Measurements from ENCODE around the gene OGFOD1. TPM values are rescaled to one million over a fixed set of nuclear protein-coding genes. Genes with fewer than 3 reads are reported as not detected.

OGFOD1 gene
- total RNA-seq, 1 experiment from 2014 or later, result 55.5 TPM

DNA sequence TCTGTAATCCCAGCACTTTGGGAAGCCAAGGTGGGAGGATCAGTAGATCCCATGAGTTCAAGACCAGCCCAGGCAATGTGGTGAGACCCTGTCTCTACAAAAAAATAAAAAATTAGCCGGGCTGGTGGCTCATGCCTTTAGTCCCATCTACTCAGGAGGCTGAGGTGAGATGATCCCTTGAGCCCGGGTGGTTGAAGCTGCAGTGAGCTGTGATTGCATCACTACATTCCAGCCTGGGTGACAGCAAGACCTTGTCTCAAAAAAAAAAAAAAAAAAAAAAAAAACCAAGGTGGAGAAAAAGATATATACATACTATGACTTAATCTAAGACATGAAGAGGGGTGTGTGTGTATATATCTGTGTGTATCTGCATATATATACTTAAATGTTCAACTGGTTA lies 41.8 kb downstream of the OGFOD1 start:
- no peak for TF ChIP-seq EZH2phosphoT487 (IDR thresholded peaks at IDR 0.05; ENCODE audit: borderline replicate concordance, low read length)
- TF ChIP-seq, protein P1, sequence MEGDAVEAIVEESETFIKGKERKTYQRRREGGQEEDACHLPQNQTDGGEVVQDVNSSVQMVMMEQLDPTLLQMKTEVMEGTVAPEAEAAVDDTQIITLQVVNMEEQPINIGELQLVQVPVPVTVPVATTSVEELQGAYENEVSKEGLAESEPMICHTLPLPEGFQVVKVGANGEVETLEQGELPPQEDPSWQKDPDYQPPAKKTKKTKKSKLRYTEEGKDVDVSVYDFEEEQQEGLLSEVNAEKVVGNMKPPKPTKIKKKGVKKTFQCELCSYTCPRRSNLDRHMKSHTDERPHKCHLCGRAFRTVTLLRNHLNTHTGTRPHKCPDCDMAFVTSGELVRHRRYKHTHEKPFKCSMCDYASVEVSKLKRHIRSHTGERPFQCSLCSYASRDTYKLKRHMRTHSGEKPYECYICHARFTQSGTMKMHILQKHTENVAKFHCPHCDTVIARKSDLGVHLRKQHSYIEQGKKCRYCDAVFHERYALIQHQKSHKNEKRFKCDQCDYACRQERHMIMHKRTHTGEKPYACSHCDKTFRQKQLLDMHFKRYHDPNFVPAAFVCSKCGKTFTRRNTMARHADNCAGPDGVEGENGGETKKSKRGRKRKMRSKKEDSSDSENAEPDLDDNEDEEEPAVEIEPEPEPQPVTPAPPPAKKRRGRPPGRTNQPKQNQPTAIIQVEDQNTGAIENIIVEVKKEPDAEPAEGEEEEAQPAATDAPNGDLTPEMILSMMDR (conservative IDR thresholded peaks at IDR 0.05; ENCODE audit: low read depth, low read length), result no peak
- TF ChIP-seq EZH2 (IDR thresholded peaks at IDR 0.05; ENCODE audit: low read length, unreplicated experiment), result no peak
- BruUV-seq (replicated peaks), result no TSS peak
- DNase-seq (no peak), ATAC-seq (no peak)
- CTCF ChIA-PET, result no interaction called here
- H3K9me2 ChIP-seq (replicated peaks; ENCODE audit: low read length), result no peaks in the 10 kb centered on the region
- no peaks in the 10 kb centered on the region for H3F3A ChIP-seq (ENCODE audit: low read length, unreplicated experiment)
- H3K36me3 ChIP-seq (ENCODE audit: low read depth, low read length), result peaks cover 4% of the 10 kb centered on the region; the same call in 1 of the 2 replicates
- H3K4me2 ChIP-seq (ENCODE audit: low read length), result no peak overlapping the region
- intact Hi-C loops (cut with micrococcal nuclease), result no loop called here
- POLR2A ChIA-PET (ENCODE audit: unreplicated experiment), result no interaction called here
- no peak overlapping the region for H3K27ac ChIP-seq (ENCODE audit: low read length)
- no peaks in the 10 kb centered on the region for H3K4me1 ChIP-seq (ENCODE audit: insufficient read depth, low read length)
- H3K9ac ChIP-seq (ENCODE audit: low read length), result no peak overlapping the region
- no peak overlapping the region for H2AFZ ChIP-seq (ENCODE audit: low read length)
- H4K20me1 ChIP-seq (ENCODE audit: low read length), result no peaks in the 10 kb centered on the region
- no peak overlapping the region for H3K4me3 ChIP-seq (ENCODE audit: low read length)
- no peaks in the 10 kb centered on the region for H3K27me3 ChIP-seq (ENCODE audit: low read length)
- no peaks in the 10 kb centered on the region for H3K9me3 ChIP-seq (ENCODE audit: low read length)
- no peaks in the 10 kb centered on the region for H3K79me2 ChIP-seq (ENCODE audit: low read length)

DNA sequence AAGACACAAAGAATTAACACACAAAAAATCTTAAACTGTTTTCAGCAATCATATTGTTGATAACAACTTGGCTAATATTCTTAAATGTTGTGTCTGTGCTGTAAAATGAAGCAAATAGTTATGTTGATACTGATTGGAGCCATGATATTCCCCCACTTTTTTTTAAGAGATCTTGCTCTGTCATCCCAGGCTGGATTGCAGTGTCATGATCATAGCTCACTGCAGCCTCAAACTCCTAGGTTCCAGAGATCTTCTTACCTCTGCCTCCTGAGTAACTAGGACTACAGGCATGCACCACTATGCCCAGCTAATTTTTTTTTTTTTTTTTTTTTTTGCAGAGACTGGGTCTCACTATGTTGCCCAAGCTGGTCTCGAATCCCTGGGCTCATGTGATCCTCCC lies 42.5 kb downstream of the OGFOD1 start:
- no peak for DNase-seq
- BruUV-seq (replicated peaks), result no TSS peak
- Histone ChIP-seq H3K27ac (ENCODE audit: low read length) (no peak overlapping the region), H3K9me3 (ENCODE audit: low read length) (no peaks in the 10 kb centered on the region), H3K4me2 (ENCODE audit: low read length) (no peak overlapping the region), H3K9me2 (replicated peaks; ENCODE audit: low read length) (no peaks in the 10 kb centered on the region), H2AFZ (ENCODE audit: low read length) (no peak overlapping the region), H3K9ac (ENCODE audit: low read length) (no peak overlapping the region), H3F3A (ENCODE audit: low read length, unreplicated experiment) (no peaks in the 10 kb centered on the region), H3K79me2 (ENCODE audit: low read length) (no peaks in the 10 kb centered on the region), H3K27me3 (ENCODE audit: low read length) (no peaks in the 10 kb centered on the region), H3K4me3 (ENCODE audit: low read length) (no peak overlapping the region), H3K4me1 (ENCODE audit: insufficient read depth, low read length) (no peaks in the 10 kb centered on the region), H3K36me3 (ENCODE audit: low read depth, low read length) (peaks cover 4% of the 10 kb centered on the region; the same call in 1 of the 2 replicates), H4K20me1 (ENCODE audit: low read length) (no peaks in the 10 kb centered on the region)
- intact Hi-C loops (cut with micrococcal nuclease), result no loop called here
- TF ChIP-seq, protein P1 (conservative IDR thresholded peaks at IDR 0.05; ENCODE audit: low read depth, low read length), result no peak
- TF ChIP-seq EZH2 (IDR thresholded peaks at IDR 0.05; ENCODE audit: low read length, unreplicated experiment), result no peak
- no peak for TF ChIP-seq EZH2phosphoT487 (IDR thresholded peaks at IDR 0.05; ENCODE audit: borderline replicate concordance, low read length)
- ChIA-PET POLR2A (ENCODE audit: unreplicated experiment) (no interaction called here), CTCF (no interaction called here)
- ATAC-seq, result no peak

DNA sequence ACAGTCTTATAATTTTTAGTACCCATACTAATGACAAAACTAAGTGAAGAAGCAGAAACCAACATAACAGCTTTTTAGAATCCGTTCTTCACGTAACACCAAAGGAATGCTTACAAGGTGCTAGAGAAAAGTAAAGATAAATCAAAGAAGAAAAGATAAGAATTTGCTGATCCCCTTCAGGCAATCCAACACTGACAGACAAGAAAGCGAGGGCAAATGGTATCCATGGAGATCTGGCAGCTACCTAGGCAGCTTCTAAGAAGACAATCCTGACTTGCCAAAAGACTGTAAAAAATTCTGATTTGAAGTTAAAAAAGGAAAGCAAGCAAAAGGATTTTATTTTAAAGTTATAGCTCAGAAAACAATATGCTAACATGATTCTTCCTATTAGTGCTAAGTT lies 53.8 kb downstream of the OGFOD1 start:
- Histone ChIP-seq H3K4me1 (ENCODE audit: insufficient read depth, low read length) (peaks cover 5% of the 10 kb centered on the region; the same call in 1 of the 2 replicates), H3K79me2 (ENCODE audit: low read length) (no peaks in the 10 kb centered on the region), H3F3A (ENCODE audit: low read length, unreplicated experiment) (no peaks in the 10 kb centered on the region), H3K9me2 (replicated peaks; ENCODE audit: low read length) (no peaks in the 10 kb centered on the region), H3K9me3 (ENCODE audit: low read length) (no peaks in the 10 kb centered on the region), H3K36me3 (ENCODE audit: low read depth, low read length) (peaks cover 3% of the 10 kb centered on the region), H4K20me1 (ENCODE audit: low read length) (no peaks in the 10 kb centered on the region), H3K27ac (ENCODE audit: low read length) (no peak overlapping the region), H3K4me2 (ENCODE audit: low read length) (no peak overlapping the region), H2AFZ (ENCODE audit: low read length) (no peak overlapping the region), H3K4me3 (ENCODE audit: low read length) (no peak overlapping the region), H3K27me3 (ENCODE audit: low read length) (no peaks in the 10 kb centered on the region), H3K9ac (ENCODE audit: low read length) (no peak overlapping the region)
- no TSS peak for BruUV-seq (replicated peaks)
- ChIA-PET POLR2A (ENCODE audit: unreplicated experiment) (no interaction called here), CTCF (no interaction called here)
- intact Hi-C loops (cut with micrococcal nuclease), result no loop called here
- ATAC-seq (no peak), DNase-seq (no peak)
- TF ChIP-seq, protein P1 (conservative IDR thresholded peaks at IDR 0.05; ENCODE audit: low read depth, low read length), result no peak
- TF ChIP-seq EZH2 (IDR thresholded peaks at IDR 0.05; ENCODE audit: low read length, unreplicated experiment) (no peak), EZH2phosphoT487 (IDR thresholded peaks at IDR 0.05; ENCODE audit: borderline replicate concordance, low read length) (no peak)

Measured in PC-3 (cell line).